K562 (cell line): Measurements from ENCODE around the gene SMG9. TPM values are rescaled to one million over a fixed set of nuclear protein-coding genes. Genes with fewer than 3 reads are reported as not detected.
A peak's percentile ranks its signal among the peaks of the same experiment; 100 is the strongest.

Experiments
- ATAC-seq: fragments of 200-7000 bp; cut with Tn5 transposase; 3 replicates; pipeline ENCODE4 v1.9.1; 2020; ENCODE audit warnings: moderate library complexity
- BruUV-seq: library from RNA; stranded (reverse); fragments of 400-500 nt; replicated peaks from 2 replicates; lab custom pipeline; 2021; lab: Mats Ljungman, UMichigan
- CTCF ChIA-PET: fragments of 300-600 bp; formaldehyde crosslinking; extraction: SDS; loops from one replicate; lab custom pipeline; 2021; ENCODE audit warnings: low intra/inter-chr PET ratio; lab: Yijun Ruan, JAX
- POLR2A ChIA-PET: fragments of 300-600, 350-650 bp; sonication (Branson Sonifier 250); formaldehyde crosslinking; extraction: SDS; loops from one replicate; lab custom pipeline; 2021; ENCODE audit warnings: antibody characterized with exemption, inconsistent platforms; lab: Yijun Ruan, JAX
- DNase-seq, 4 experiments: peaks; one replicate each; pipeline versions ENCODE4 v3.0.0 to v3.0.0-alpha.2; 2011 to 2018; ENCODE audit warnings: low spot score in 3 of 4, mixed read lengths in 3 of 4; ENCODE audit errors: extremely low read depth in 1 of 4
- FAIRE-seq: peaks from 2 replicates; lab custom pipeline; 2011; peaks lifted over from hg19 to GRCh38; lab: Jason Lieb, UNC
- H2AFZ ChIP-seq: 2 replicates; pipeline ENCODE4 v1.6.0; 2011; ENCODE audit warnings: low read depth, low read length, control low read depth, inconsistent platforms
- H3K27ac ChIP-seq: fragments of 200-600 bp; 3 replicates; pipeline ENCODE4 v1.8.0; 2011; ENCODE audit warnings: low read depth, mild to moderate bottlenecking, control low read depth, inconsistent platforms, low read length, moderate library complexity, mixed read lengths; ENCODE audit errors: extremely low read depth
- H3K27me3 ChIP-seq, 2 experiments: fragments of 300-600 bp in 1 of 2; 2 replicates in 1 of 2; 3 replicates in 1 of 2; pipeline versions ENCODE4 v1.6.0 to v1.8.0; 2011; ENCODE audit warnings: inconsistent platforms in 2 of 2, low read length in 2 of 2, mild to moderate bottlenecking in 1 of 2, mixed read lengths in 1 of 2, moderate library complexity in 1 of 2; ENCODE audit not compliant: control insufficient read depth in 2 of 2, insufficient read depth in 2 of 2
- H3K36me3 ChIP-seq: fragments of 300-600 bp; 3 replicates; pipeline ENCODE4 v1.8.0; 2011; ENCODE audit warnings: mild to moderate bottlenecking, low read length, inconsistent platforms; ENCODE audit not compliant: control insufficient read depth, insufficient read depth
- H3K4me1 ChIP-seq, 2 experiments: fragments of 200-600 bp in 1 of 2; replicated peaks in 1 of 2; 2 replicates in 1 of 2; 3 replicates in 1 of 2; pipeline versions ENCODE4 v1.5.1 to v1.8.0; 2011; ENCODE audit warnings: inconsistent platforms in 2 of 2, low read length in 2 of 2, mild to moderate bottlenecking in 1 of 2, mixed read lengths in 1 of 2, moderate library complexity in 1 of 2; ENCODE audit not compliant: control insufficient read depth in 2 of 2, insufficient read depth in 2 of 2
- H3K4me2 ChIP-seq: 2 replicates; pipeline ENCODE4 v1.6.1; 2011; ENCODE audit warnings: low read length, control low read depth, inconsistent platforms, mixed read lengths; ENCODE audit not compliant: insufficient read depth
- H3K4me3 ChIP-seq: fragments of 200-600 bp; sonication (generic), shearing (Covaris generic); 2 replicates; pipeline ENCODE4 v1.5.1; 2016; ENCODE audit warnings: control low read depth, inconsistent platforms
- H3K79me2 ChIP-seq: fragments of 200-600 bp; 3 replicates; pipeline ENCODE4 v1.8.0; 2011; ENCODE audit warnings: low read length, inconsistent platforms; ENCODE audit not compliant: control insufficient read depth, insufficient read depth
- H3K9ac ChIP-seq, 2 experiments: 2 replicates each; pipeline versions ENCODE4 v1.6.0 to v1.6.1; 2011; ENCODE audit warnings: low read depth in 2 of 2, low read length in 2 of 2, control low read depth in 1 of 2, inconsistent platforms in 1 of 2, mild to moderate bottlenecking in 1 of 2, mixed read lengths in 1 of 2; ENCODE audit not compliant: insufficient read depth in 1 of 2
- H3K9me1 ChIP-seq: one replicate; pipeline ENCODE4 v1.6.0; 2011; ENCODE audit warnings: inconsistent platforms, mild to moderate bottlenecking, low read length, moderate library complexity; ENCODE audit not compliant: control insufficient read depth, insufficient read depth
- H3K9me3 ChIP-seq: replicated peaks from 2 replicates; pipeline ENCODE4 v1.5.1; 2011; ENCODE audit warnings: low read depth, low read length, inconsistent platforms; ENCODE audit not compliant: control insufficient read depth, insufficient read depth
- H4K20me1 ChIP-seq: replicated peaks from 2 replicates; pipeline ENCODE4 v1.6.1; 2011; ENCODE audit warnings: low read length, inconsistent platforms, mixed read lengths; ENCODE audit not compliant: control insufficient read depth, insufficient read depth
- CLOCK ChIP-seq: fragments of 250-450 bp; sonication (Bioruptor Pico); IDR thresholded peaks from 2 replicates; pipeline ENCODE4 v1.4.0; 2020; ENCODE audit warnings: mild to moderate bottlenecking, moderate library complexity, borderline replicate concordance
- FOXA3 ChIP-seq, 2 experiments: fragments of 450-650 bp in 1 of 2; sonication (generic) in 1 of 2; formaldehyde crosslinking; IDR thresholded peaks in 1 of 2; conservative IDR thresholded peaks in 1 of 2; 2 replicates each; pipeline versions ENCODE4 v1.4.0 to v1.8.0; 2020 to 2022; ENCODE audit warnings: mild to moderate bottlenecking in 2 of 2, missing genetic modification reagents in 1 of 2
- KDM1A ChIP-seq, 2 experiments: fragments of 450-650 bp; IDR thresholded peaks; 2 replicates each; pipeline ENCODE4 v1.6.1; 2016; ENCODE audit warnings: mild to moderate bottlenecking in 2 of 2
- NFE2 ChIP-seq: IDR thresholded peaks from 2 replicates; pipeline ENCODE4 v1.6.1; 2014; ENCODE audit warnings: antibody characterized with exemption, low read depth
- NFIC ChIP-seq: fragments of 450-650 bp; IDR thresholded peaks from 2 replicates; pipeline ENCODE4 v1.6.1; 2017; ENCODE audit warnings: mild to moderate bottlenecking, inconsistent platforms
- POLR2AphosphoS2 ChIP-seq: IDR thresholded peaks from 2 replicates; pipeline ENCODE4 v1.6.1; 2012; ENCODE audit warnings: low read length, improper control_type of control experiment
- POLR2G ChIP-seq: fragments of 200-400 bp; formaldehyde crosslinking; IDR thresholded peaks from 2 replicates; pipeline ENCODE4 v1.6.1; 2017; ENCODE audit warnings: low read depth, mild to moderate bottlenecking, antibody characterized with exemption, low read length, moderate library complexity
- SP2 ChIP-seq: IDR thresholded peaks from 2 replicates; pipeline ENCODE4 v1.6.1; 2011; ENCODE audit warnings: mild to moderate bottlenecking, low read depth, low read length, moderate library complexity; ENCODE audit not compliant: poor library complexity, severe bottlenecking; ENCODE audit errors: extremely low read depth
- ZBTB7A ChIP-seq: IDR thresholded peaks from 2 replicates; pipeline ENCODE4 v1.6.1; 2011; ENCODE audit warnings: low read depth, mild to moderate bottlenecking, low read length, moderate library complexity, borderline replicate concordance; ENCODE audit not compliant: control insufficient read depth
- ZNF354B ChIP-seq: fragments of 250-450 bp; sonication (Bioruptor Pico); IDR thresholded peaks from 2 replicates; pipeline ENCODE4 v1.4.0; 2020
- ZNF655 ChIP-seq: fragments of 250-450 bp; sonication (Bioruptor Pico); IDR thresholded peaks from 2 replicates; pipeline ENCODE4 v1.5.0; 2021
- WGBS: fragments of 100-300 bp; shearing (Covaris generic); methylation state at CpG from one replicate; pipeline ENCODE4 v1.1.6; 2016; ENCODE audit warnings: low coverage, mixed read lengths; ENCODE audit not compliant: insufficient coverage; ENCODE audit errors: missing lambda C conversion rate; 5-methylcytosine and 5-hydroxymethylcytosine counted together
- in situ Hi-C: fragments of 300-500 bp; cut with MboI; formaldehyde crosslinking; loops from 4 replicates; pipeline ENCODE4 v1.15.0; 2018; ENCODE audit warnings: inconsistent platforms, mixed read lengths
- intact Hi-C: fragments of 100-400 bp; cut with micrococcal nuclease; formaldehyde crosslinking; loops from 2 replicates; pipeline ENCODE4 v1.14.2; 2022
- polyA plus RNA-seq, 8 experiments: library from polyadenylated mRNA; depleted of rRNA in 4 of 8; stranded (reverse) in 5 of 8; unstranded in 3 of 8; fragments of >200 nt; fragmentation: Nextera tagmentation in 2 of 8; fragmentation: Illumina TruSeq in 1 of 8; extraction: Ambion mirVana in 2 of 8; extraction: Trizol in 1 of 8; gene quantifications; 2 replicates each; pipeline versions ENCODE4 v1.2.1 to v1.2.3, GENCODE V29; 2011 to 2014; ENCODE audit warnings: inconsistent platforms in 1 of 8, missing spikeins in 1 of 8
- total RNA-seq, 7 experiments: library from RNA; depleted of rRNA in 6 of 7; stranded (reverse); fragments of >200 nt in 6 of 7; fragmentation: Illumina TruSeq in 2 of 7; extraction: Trizol in 2 of 7; gene quantifications; 2 replicates each; pipeline versions ENCODE4 v1.2.1 to v1.2.3, GENCODE V29; 2011 to 2021; ENCODE audit warnings: low replicate concordance in 1 of 7

The SMG9 gene
- total and polyA plus RNA-seq, 9 of the 15 experiments (the other 6 are each of a cell fraction or from before 2014, with no cell fraction given) = 1.7 to 79.7 (median 40.2) TPM

- TF ChIP-seq ZBTB7A = no peak
- TF ChIP-seq ZNF655 (CRISPR knock-in tag) = no peak
- no peak for TF ChIP-seq FOXA3 (CRISPR knock-in tag; conservative IDR thresholded peaks at IDR 0.05 in 1 of 2, IDR thresholded peaks at IDR 0.05 in 1 of 2)
- TF ChIP-seq, all 486 proteins: peak for 0
Observed at GRCh38 chr19:43731846-43732245, 22.9 kb downstream of the SMG9 start (continued).

- ChIA-PET POLR2A (interaction anchor here (0.6 to 1.3 kb wide), 2 partner anchors 21 to 24 kb away, joined by 4 read pairs; no protein-coding TSS in a partner anchor), CTCF (no interaction called here)
- Histone ChIP-seq H3K27ac (no peak overlapping the region), H3K4me2 (no peak overlapping the region), H3K9ac (no peak overlapping the region; a peak in 1 of 4 replicates), H3K9me3 (no peaks in the 10 kb centered on the region), H3K27me3 (no peaks in the 10 kb centered on the region), H3K4me3 (no peak overlapping the region), H4K20me1 (no peaks in the 10 kb centered on the region), H3K79me2 (no peaks in the 10 kb centered on the region), H2AFZ (no peak overlapping the region), H3K4me1 (no peaks in the 10 kb centered on the region), H3K9me1 (peaks cover 4% of the 10 kb centered on the region), H3K36me3 (peaks cover 74% of the 10 kb centered on the region)
- DNase-seq = no peak
- WGBS = 88% methylated on average over 11 of the region's 14 CpGs
- BruUV-seq = no TSS peak
- FAIRE-seq = no peak
- no peak for ATAC-seq
- TF ChIP-seq CLOCK (CRISPR knock-in tag) = no peak
- TF ChIP-seq ZNF354B (CRISPR knock-in tag) = no peak
- TF ChIP-seq POLR2G = 0 out of 2 replicates have a peak, but pooled peaks have one; percentile 25
- 0 out of 2 replicates have a peak, but pooled peaks have one; percentile 24 for TF ChIP-seq NFIC
- no peak for TF ChIP-seq KDM1A (IDR thresholded peaks at IDR 0.05)
- TF ChIP-seq SP2 = no peak
- no peak for TF ChIP-seq POLR2AphosphoS2
- no peak for TF ChIP-seq NFE2
- in situ Hi-C loops (no loop called here), intact Hi-C loops (no loop called here)
Observed at GRCh38 chr19:43731346-43731745, 23.4 kb downstream of the SMG9 start.
